Transverse colon (tissue), 4 donors: Measurements from ENCODE around the gene ZNF500. TPM values are rescaled to one million over a fixed set of nuclear protein-coding genes. Genes with fewer than 3 reads are reported as not detected.

ENCODE experiments used
- DNase-seq: peaks from one replicate; pipeline ENCODE4 v3.0.0-alpha.2; 2019
- H3K27ac ChIP-seq, 4 donors: fragments of 200-600 bp; sonication (generic); 2 replicates each; pipeline ENCODE4 v1.5.1; 2016 to 2018; ENCODE audit warnings: inconsistent platforms in 4 of 4
- H3K27me3 ChIP-seq: fragments of 200-600 bp; sonication (generic); 2 replicates; pipeline ENCODE4 v1.5.1; 2017; ENCODE audit warnings: inconsistent platforms
- H3K36me3 ChIP-seq, 4 donors: fragments of 200-600 bp; sonication (generic); 2 replicates each; pipeline ENCODE4 v1.5.1; 2017 to 2019; ENCODE audit warnings: inconsistent platforms in 4 of 4
- H3K4me1 ChIP-seq, 4 donors: fragments of 200-600 bp; sonication (generic); 2 replicates each; pipeline ENCODE4 v1.5.1; 2017 to 2020; ENCODE audit warnings: inconsistent platforms in 4 of 4
- H3K4me3 ChIP-seq, 4 donors: fragments of 200-600 bp; sonication (generic); 1 replicate in 1 of 4; 2 replicates in 3 of 4; pipeline versions ENCODE4 v1.5.1 to v1.6.1; 2017 to 2019; ENCODE audit warnings: inconsistent platforms in 4 of 4
- H3K9me3 ChIP-seq, 2 donors: fragments of 200-600 bp; sonication (generic); 2 replicates each; pipeline ENCODE4 v1.5.1; 2017 to 2019; ENCODE audit warnings: inconsistent platforms in 2 of 2
- EP300 ChIP-seq: sonication (generic); formaldehyde crosslinking; IDR thresholded peaks from one replicate; pipeline ENCODE4 v1.6.1; 2017; ENCODE audit warnings: antibody characterized with exemption, low read depth
- POLR2A ChIP-seq: fragments of 450-650 bp; IDR thresholded peaks from one replicate; pipeline ENCODE4 v1.6.1; 2016; ENCODE audit warnings: antibody characterized with exemption, mild to moderate bottlenecking, moderate library complexity
- POLR2AphosphoS5 ChIP-seq, 3 donors: sonication (generic); formaldehyde crosslinking; IDR thresholded peaks; one replicate each; pipeline ENCODE4 v1.6.1; 2016; ENCODE audit warnings: antibody characterized with exemption in 3 of 3
- WGBS, 2 donors: methylation state at CpG; one replicate each; pipeline ENCODE4 v1.1.5; 2018; ENCODE audit warnings: low coverage in 1 of 2; 5-methylcytosine and 5-hydroxymethylcytosine counted together
- in situ Hi-C, 4 donors: fragments of 200-750 bp; cut with MboI; loops; one replicate each; pipeline versions ENCODE4 v1.15.0 to v1.15.1; 2017; ENCODE audit warnings: low sequenced_read_pairs in 3 of 4, low pct_ligation_motif_present in 1 of 4, low pct_unique_long_range_greater_than_20kb in 1 of 4
- intact Hi-C: fragments of 100-400 bp; cut with DNase I; formaldehyde crosslinking; loops from one replicate; pipeline ENCODE4 v1.15.1; 2023; ENCODE audit warnings: low total_unique reads
- total RNA-seq, 4 donors: library from RNA; depleted of rRNA; stranded (reverse); fragments of >200 nt; gene quantifications; one replicate each; pipeline ENCODE4 v1.1.0, GENCODE V29; 2016
- TF ChIP-seq, protein P1 (sequence below), 5 experiments: fragments of 200-600 bp in 3 of 5; fragments of 450-650 bp in 2 of 5; sonication (generic) in 3 of 5; IDR thresholded peaks; 1 replicate in 2 of 5; 2 replicates in 3 of 5; pipeline ENCODE4 v1.5.1; 2016 to 2017; ENCODE audit warnings: antibody characterized with exemption in 5 of 5, inconsistent platforms in 3 of 5, mild to moderate bottlenecking in 2 of 5, moderate library complexity in 1 of 5

The ZNF500 gene
- total RNA-seq, 4 donors from 2014 or later = 9.7 to 31.2 (median 11.6) TPM

DNA sequence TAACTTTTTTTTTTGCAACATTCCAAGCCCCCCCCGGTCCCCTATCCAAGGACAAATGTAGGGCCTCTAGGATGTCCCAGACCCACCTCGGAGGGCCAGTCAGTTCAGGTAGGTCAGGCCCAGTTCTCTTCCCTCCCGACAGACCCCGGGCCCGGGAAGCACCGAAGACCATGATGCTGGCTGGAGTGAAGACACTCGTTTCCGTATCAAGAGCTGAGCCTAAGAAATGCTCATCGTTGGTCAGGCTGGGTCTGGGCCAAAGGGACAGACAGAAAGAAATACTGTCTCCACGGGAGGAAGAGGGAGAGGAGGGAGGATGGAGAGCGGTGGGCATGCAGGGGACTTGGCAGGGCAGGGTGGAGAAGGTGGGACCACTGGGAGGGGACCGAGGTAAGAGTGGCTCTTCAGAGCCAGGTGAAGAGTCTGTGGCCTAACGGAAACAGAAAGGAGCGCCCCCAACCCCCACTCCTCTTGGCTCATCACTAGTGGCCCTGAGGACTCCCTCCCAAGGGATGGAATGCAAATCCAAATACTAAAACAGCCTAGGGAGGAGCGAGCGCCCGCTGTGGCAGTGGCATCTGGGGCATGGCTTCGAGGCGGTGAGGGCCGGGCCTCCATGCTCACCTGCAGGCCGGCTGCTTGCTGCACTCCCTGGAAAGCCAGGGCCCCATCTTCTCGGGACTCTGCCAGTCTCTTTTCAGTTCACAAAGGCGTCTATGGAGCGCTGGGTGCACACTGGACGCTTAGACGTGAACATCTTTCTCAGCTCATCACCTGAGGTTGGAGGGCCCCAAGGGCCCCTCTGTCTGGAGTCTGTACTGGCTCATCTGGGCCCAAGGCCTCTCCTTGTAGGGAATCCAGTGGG lies 37.2 kb upstream of the ZNF500 start:
- no peak for TF ChIP-seq EP300
- peak; percentile 13 for TF ChIP-seq POLR2A
- intact Hi-C loops (loop anchor here (5.0 kb wide), 1 partner anchor 37 kb away; the partner anchor contains the start of gene ZNF500), in situ Hi-C loops (no loop called here)
- peak overlapping the region in 3 of 4 donors; percentile 45 to 97 (median 94) for H3K27ac ChIP-seq
- no peak for DNase-seq
- whole genome bisulfite sequencing, 2 donors = 80 to 87% methylated on average over 1 to 26 of the region's 26 CpGs
- no peaks in the 10 kb centered on the region for H3K9me3 ChIP-seq
- H3K4me1 ChIP-seq = peaks cover 11 to 36% (median 30%) of the 10 kb centered on the region in 4 donors
- no peak overlapping the region for H3K4me3 ChIP-seq
- H3K36me3 ChIP-seq = peaks cover 0 to 36% (median 6%) of the 10 kb centered on the region in 4 donors
- H3K27me3 ChIP-seq = no peaks in the 10 kb centered on the region

DNA sequence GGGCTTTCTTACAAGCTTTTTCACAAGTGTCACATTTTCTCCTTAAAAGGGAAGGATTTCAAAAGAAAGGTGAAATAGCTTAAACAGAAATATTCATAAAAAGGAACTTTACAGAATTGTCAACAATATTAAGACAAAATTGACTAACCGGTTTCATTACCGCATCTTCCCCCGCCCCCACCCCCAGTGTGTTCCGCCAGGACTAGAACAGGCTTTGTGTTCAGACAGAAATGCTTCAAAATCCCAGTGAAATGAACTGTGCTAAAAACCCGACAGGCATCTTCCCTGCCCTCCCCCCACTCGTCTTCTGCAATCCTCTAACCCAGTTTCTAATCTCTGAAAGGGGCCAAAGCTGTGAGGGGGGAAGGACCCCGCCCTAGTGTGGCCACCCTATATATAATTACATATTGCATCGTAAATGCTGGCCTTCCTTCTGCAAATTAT lies 36.5 kb upstream of the ZNF500 start:
- intact Hi-C loops = loop anchor here (5.0 kb wide), 1 partner anchor 36 kb away; the partner anchor contains the start of gene ZNF500
- no peaks in the 10 kb centered on the region for H3K9me3 ChIP-seq
- H3K27ac ChIP-seq = peak overlapping the region; percentile 88 to 97 (median 93)
- peaks cover 0 to 29% (median 4%) of the 10 kb centered on the region in 4 donors for H3K36me3 ChIP-seq
- peak overlapping the region in 2 of 4 donors; percentile 77 to 83 for H3K4me3 ChIP-seq
- 56% methylated on average over 6 to 8 of the region's 8 CpGs for WGBS, 2 donors
- no peak for TF ChIP-seq EP300
- no peak for TF ChIP-seq POLR2A
- no peak for TF ChIP-seq POLR2AphosphoS5 (IDR thresholded peaks at IDR 0.05)
- TF ChIP-seq, protein P1, sequence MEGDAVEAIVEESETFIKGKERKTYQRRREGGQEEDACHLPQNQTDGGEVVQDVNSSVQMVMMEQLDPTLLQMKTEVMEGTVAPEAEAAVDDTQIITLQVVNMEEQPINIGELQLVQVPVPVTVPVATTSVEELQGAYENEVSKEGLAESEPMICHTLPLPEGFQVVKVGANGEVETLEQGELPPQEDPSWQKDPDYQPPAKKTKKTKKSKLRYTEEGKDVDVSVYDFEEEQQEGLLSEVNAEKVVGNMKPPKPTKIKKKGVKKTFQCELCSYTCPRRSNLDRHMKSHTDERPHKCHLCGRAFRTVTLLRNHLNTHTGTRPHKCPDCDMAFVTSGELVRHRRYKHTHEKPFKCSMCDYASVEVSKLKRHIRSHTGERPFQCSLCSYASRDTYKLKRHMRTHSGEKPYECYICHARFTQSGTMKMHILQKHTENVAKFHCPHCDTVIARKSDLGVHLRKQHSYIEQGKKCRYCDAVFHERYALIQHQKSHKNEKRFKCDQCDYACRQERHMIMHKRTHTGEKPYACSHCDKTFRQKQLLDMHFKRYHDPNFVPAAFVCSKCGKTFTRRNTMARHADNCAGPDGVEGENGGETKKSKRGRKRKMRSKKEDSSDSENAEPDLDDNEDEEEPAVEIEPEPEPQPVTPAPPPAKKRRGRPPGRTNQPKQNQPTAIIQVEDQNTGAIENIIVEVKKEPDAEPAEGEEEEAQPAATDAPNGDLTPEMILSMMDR (IDR thresholded peaks at IDR 0.05) = no peak
- in situ Hi-C loops = no loop called here
- H3K27me3 ChIP-seq = no peaks in the 10 kb centered on the region
- peaks cover 11 to 36% (median 30%) of the 10 kb centered on the region in 4 donors for H3K4me1 ChIP-seq
- DNase-seq = no peak

DNA sequence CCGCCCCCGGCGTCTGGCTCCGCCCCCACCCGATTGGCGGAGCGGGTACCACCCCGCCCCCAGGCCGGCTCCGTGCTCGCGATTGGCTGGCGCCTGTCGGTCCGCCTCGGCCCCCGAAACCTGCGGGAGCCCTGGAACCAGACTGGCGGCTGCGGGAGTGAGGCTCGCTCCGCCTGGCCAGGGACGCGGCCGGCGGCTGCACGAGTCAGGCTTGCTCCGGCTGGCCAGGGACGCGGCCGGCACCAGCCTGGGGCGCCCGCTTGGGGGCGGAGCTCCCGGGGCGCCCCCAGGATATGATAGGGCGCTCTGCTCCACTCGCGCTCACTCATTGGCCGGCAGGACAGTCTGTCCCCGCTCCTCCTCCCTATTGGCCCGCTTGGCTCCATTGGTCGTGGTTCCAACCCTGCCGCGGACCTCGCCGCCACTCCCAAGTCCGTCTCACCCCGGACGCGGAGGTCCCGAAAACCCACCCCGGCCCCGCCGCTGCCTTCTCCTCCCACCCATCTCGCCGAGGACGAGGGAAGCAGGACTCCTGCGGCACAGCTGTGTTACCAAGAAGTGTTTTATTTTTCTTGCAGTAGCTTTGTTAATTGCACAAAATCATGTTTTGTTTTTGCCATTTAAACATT lies 35.8 kb upstream of the ZNF500 start:
- peaks cover 0 to 25% (median 4%) of the 10 kb centered on the region in 4 donors for H3K36me3 ChIP-seq
- 1% methylated on average over 51 of the region's 59 CpGs; no CpG with 5 or more reads in 1 of the 2 donors for WGBS, 2 donors
- peak; percentile 93 for DNase-seq

DNA sequence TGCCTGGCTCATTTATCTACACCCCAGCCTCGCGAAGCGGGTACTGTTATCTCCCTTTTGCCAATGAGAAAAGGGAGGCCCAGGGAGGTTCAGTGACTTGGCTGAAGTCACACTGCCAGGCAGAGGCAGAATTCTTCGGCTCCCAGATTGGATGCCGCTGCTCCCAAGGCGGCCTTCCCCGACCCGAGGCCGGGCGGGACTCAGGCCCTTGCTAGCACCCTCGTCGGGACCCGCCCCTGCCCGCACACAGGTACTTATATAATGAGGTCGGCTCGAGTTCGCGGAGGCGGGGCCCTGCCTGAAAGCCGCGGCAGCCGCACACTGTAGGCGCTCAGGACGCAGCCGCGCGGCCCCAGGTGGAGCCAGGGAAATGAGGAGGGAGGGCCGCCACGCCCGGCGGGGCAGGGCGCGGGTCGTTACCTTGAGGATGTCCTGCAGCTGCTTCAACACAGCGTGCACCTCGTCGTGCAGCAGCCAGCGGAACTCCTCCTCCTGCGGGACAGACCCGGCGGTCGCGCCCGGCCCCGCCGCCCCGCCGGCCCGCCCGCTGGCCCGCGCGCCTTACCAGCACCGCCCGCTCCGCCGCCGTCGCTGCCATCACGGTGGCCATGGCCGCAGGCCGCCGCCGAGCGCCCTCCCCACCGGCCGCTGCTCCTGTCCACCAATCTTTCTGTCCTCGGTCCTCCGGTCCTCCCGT lies 35.1 kb upstream of the ZNF500 start, which contains the start of gene ROGDI:
Gene ROGDI (minus strand): TSS at position 672 of the 697 bp plus-strand sequence. CDS start 62 bp downstream, at position 610.
- in situ Hi-C loops (no loop called here), intact Hi-C loops (loop anchor here (5.0 kb wide), 1 partner anchor 35 kb away; the partner anchor contains the start of gene ZNF500)
- peaks cover 11 to 36% (median 31%) of the 10 kb centered on the region in 4 donors for H3K4me1 ChIP-seq
- H3K9me3 ChIP-seq = no peaks in the 10 kb centered on the region
- WGBS, 2 donors = 0% methylated on average over 16 of the region's 70 CpGs; no CpG with 5 or more reads in 1 of the 2 donors
- peak; percentile 96 for DNase-seq
- TF ChIP-seq POLR2AphosphoS5 (IDR thresholded peaks at IDR 0.05) (peak in 2 of 3 donors; percentile 45 to 77), POLR2A (peak; percentile 66), EP300 (no peak)
- TF ChIP-seq, protein P1 (IDR thresholded peaks at IDR 0.05) = no peak
- no peaks in the 10 kb centered on the region for H3K27me3 ChIP-seq
- peak within 1 kb of the TSS; percentile 59 to 83 (median 78) for H3K4me3 ChIP-seq
- peak within 1 kb of the TSS; percentile 88 to 97 (median 93) for H3K27ac ChIP-seq
- H3K36me3 ChIP-seq = peaks cover 0 to 22% (median under 1%) of the 10 kb centered on the region in 4 donors

More for the DNA sequence above, 35.8 kb upstream of the ZNF500 start:
- TF ChIP-seq EP300 = no peak
- TF ChIP-seq, protein P1 (IDR thresholded peaks at IDR 0.05) = peak in 4 of 5 experiments; percentile 14 to 54 (median 25)
- no peak for TF ChIP-seq POLR2A
- peak in 2 of 3 donors; percentile 65 to 81 for TF ChIP-seq POLR2AphosphoS5 (IDR thresholded peaks at IDR 0.05)
- intact Hi-C loops = loop anchor here (5.0 kb wide), 1 partner anchor 35 kb away; the partner anchor contains the start of gene ZNF500
- in situ Hi-C loops = no loop called here
- Histone ChIP-seq H3K4me1 (peaks cover 11 to 36% (median 30%) of the 10 kb centered on the region in 4 donors), H3K9me3 (no peaks in the 10 kb centered on the region), H3K27me3 (no peaks in the 10 kb centered on the region), H3K27ac (peak overlapping the region; percentile 88 to 97 (median 93)), H3K4me3 (peak overlapping the region; percentile 59 to 83 (median 78))
